ENCODE data around the gene SH3GL1. TPM values are rescaled to one million over a fixed set of nuclear protein-coding genes. Genes with fewer than 3 reads are reported as not detected.

The SH3GL1 gene
- total RNA-seq, 1 experiment from 2014 or later, result 84.3 TPM

- DNase-seq (ENCODE audit: low read depth), result peak; percentile 22
These were observed 574 bp downstream of the SH3GL1 start for GRCh38 chr19:4399812-4400134.

- DNase-seq (ENCODE audit: low read depth), result no peak
These were observed 3.2 kb downstream of the SH3GL1 start for GRCh38 chr19:4396949-4397783.

- DNase-seq (ENCODE audit: low read depth), result no peak
These were observed 6.3 kb downstream of the SH3GL1 start for GRCh38 chr19:4393947-4394590.

- peak; percentile 46 for DNase-seq (ENCODE audit: low read depth)
These were observed 8.5 kb downstream of the SH3GL1 start for GRCh38 chr19:4391701-4392483.

- DNase-seq (ENCODE audit: low read depth), result no peak
These were observed 9.0 kb downstream of the SH3GL1 start for GRCh38 chr19:4391306-4391693.

- DNase-seq (ENCODE audit: low read depth), result no peak
These were observed 9.6 kb downstream of the SH3GL1 start for GRCh38 chr19:4390567-4391305.

GRCh38 chr19:4390017-4390566 lies 10.3 kb downstream of the SH3GL1 start:
- DNase-seq (ENCODE audit: low read depth), result no peak

GRCh38 chr19:4389511-4390016 lies 10.8 kb downstream of the SH3GL1 start:
- DNase-seq (ENCODE audit: low read depth), result no peak

- no peak for DNase-seq (ENCODE audit: low read depth)
These were observed 11.3 kb downstream of the SH3GL1 start for GRCh38 chr19:4389064-4389375.

GRCh38 chr19:4388337-4389063 lies 11.8 kb downstream of the SH3GL1 start:
- no peak for DNase-seq (ENCODE audit: low read depth)

GRCh38 chr19:4386041-4386782 lies 14.1 kb downstream of the SH3GL1 start:
- DNase-seq (ENCODE audit: low read depth), result peak; percentile 42

GRCh38 chr19:4385291-4386040 lies 14.9 kb downstream of the SH3GL1 start:
- DNase-seq (ENCODE audit: low read depth), result no peak

GRCh38 chr19:4380254-4380727 lies 20.1 kb downstream of the SH3GL1 start:
- peak; percentile 63 for DNase-seq (ENCODE audit: low read depth)

GRCh38 chr19:4379383-4380253 lies 20.7 kb downstream of the SH3GL1 start:
- DNase-seq (ENCODE audit: low read depth), result peak; percentile 62

GRCh38 chr19:4378886-4379285 lies 21.5 kb downstream of the SH3GL1 start:
- no peak for DNase-seq (ENCODE audit: low read depth)

GRCh38 chr19:4376991-4377781 lies 23.2 kb downstream of the SH3GL1 start:
- DNase-seq (ENCODE audit: low read depth), result peak; percentile 82

- no peak for DNase-seq (ENCODE audit: low read depth)
These were observed 23.7 kb downstream of the SH3GL1 start for GRCh38 chr19:4376671-4376990.

Data from RPMI7951 (cell line).